ENCODE data around the gene CLSTN2. TPM values are rescaled to one million over a fixed set of nuclear protein-coding genes. Genes with fewer than 3 reads are reported as not detected.

Gene CLSTN2
- total and polyA plus RNA-seq, 2 of the 8 experiments (the other 6 are each of a cell fraction or from before 2014, with no cell fraction given): 0.39 to 0.52 TPM

DNA sequence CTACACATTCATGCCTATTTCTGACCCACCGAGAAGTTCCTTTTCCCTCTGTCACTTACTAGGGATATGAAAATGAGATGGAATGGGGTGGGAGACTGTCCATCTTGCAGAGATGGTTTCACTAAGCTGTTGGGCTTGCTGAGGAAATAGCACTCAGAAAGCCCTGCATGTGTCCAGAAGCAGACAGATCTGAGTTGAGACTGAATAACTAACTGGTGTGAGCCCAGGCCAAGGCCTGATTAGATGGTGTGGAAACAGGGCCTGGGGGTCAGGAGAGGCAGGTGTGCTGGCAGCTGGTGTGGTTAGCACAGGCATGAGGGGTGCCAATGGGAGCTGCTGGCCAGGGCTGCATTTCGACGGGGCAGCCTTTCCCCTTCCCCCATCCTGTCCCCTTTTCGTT, 72.1 kb downstream of the CLSTN2 start (continued):
- TF ChIP-seq, protein P1, sequence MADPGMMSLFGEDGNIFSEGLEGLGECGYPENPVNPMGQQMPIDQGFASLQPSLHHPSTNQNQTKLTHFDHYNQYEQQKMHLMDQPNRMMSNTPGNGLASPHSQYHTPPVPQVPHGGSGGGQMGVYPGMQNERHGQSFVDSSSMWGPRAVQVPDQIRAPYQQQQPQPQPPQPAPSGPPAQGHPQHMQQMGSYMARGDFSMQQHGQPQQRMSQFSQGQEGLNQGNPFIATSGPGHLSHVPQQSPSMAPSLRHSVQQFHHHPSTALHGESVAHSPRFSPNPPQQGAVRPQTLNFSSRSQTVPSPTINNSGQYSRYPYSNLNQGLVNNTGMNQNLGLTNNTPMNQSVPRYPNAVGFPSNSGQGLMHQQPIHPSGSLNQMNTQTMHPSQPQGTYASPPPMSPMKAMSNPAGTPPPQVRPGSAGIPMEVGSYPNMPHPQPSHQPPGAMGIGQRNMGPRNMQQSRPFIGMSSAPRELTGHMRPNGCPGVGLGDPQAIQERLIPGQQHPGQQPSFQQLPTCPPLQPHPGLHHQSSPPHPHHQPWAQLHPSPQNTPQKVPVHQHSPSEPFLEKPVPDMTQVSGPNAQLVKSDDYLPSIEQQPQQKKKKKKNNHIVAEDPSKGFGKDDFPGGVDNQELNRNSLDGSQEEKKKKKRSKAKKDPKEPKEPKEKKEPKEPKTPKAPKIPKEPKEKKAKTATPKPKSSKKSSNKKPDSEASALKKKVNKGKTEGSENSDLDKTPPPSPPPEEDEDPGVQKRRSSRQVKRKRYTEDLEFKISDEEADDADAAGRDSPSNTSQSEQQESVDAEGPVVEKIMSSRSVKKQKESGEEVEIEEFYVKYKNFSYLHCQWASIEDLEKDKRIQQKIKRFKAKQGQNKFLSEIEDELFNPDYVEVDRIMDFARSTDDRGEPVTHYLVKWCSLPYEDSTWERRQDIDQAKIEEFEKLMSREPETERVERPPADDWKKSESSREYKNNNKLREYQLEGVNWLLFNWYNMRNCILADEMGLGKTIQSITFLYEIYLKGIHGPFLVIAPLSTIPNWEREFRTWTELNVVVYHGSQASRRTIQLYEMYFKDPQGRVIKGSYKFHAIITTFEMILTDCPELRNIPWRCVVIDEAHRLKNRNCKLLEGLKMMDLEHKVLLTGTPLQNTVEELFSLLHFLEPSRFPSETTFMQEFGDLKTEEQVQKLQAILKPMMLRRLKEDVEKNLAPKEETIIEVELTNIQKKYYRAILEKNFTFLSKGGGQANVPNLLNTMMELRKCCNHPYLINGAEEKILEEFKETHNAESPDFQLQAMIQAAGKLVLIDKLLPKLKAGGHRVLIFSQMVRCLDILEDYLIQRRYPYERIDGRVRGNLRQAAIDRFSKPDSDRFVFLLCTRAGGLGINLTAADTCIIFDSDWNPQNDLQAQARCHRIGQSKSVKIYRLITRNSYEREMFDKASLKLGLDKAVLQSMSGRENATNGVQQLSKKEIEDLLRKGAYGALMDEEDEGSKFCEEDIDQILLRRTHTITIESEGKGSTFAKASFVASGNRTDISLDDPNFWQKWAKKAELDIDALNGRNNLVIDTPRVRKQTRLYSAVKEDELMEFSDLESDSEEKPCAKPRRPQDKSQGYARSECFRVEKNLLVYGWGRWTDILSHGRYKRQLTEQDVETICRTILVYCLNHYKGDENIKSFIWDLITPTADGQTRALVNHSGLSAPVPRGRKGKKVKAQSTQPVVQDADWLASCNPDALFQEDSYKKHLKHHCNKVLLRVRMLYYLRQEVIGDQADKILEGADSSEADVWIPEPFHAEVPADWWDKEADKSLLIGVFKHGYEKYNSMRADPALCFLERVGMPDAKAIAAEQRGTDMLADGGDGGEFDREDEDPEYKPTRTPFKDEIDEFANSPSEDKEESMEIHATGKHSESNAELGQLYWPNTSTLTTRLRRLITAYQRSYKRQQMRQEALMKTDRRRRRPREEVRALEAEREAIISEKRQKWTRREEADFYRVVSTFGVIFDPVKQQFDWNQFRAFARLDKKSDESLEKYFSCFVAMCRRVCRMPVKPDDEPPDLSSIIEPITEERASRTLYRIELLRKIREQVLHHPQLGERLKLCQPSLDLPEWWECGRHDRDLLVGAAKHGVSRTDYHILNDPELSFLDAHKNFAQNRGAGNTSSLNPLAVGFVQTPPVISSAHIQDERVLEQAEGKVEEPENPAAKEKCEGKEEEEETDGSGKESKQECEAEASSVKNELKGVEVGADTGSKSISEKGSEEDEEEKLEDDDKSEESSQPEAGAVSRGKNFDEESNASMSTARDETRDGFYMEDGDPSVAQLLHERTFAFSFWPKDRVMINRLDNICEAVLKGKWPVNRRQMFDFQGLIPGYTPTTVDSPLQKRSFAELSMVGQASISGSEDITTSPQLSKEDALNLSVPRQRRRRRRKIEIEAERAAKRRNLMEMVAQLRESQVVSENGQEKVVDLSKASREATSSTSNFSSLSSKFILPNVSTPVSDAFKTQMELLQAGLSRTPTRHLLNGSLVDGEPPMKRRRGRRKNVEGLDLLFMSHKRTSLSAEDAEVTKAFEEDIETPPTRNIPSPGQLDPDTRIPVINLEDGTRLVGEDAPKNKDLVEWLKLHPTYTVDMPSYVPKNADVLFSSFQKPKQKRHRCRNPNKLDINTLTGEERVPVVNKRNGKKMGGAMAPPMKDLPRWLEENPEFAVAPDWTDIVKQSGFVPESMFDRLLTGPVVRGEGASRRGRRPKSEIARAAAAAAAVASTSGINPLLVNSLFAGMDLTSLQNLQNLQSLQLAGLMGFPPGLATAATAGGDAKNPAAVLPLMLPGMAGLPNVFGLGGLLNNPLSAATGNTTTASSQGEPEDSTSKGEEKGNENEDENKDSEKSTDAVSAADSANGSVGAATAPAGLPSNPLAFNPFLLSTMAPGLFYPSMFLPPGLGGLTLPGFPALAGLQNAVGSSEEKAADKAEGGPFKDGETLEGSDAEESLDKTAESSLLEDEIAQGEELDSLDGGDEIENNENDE (IDR thresholded peaks at IDR 0.05; ENCODE audit: insufficient replicate concordance, low read length): no peak
- TF ChIP-seq EZH2 (IDR thresholded peaks at IDR 0.05; ENCODE audit: low read depth, low read length, severe bottlenecking) (no peak), SP1 (IDR thresholded peaks at IDR 0.05; ENCODE audit: low read depth, low read length) (no peak), PHF8 (conservative IDR thresholded peaks at IDR 0.05; ENCODE audit: low read depth, low read length) (no peak), RFX5 (IDR thresholded peaks at IDR 0.05; ENCODE audit: borderline replicate concordance, low read depth, low read length) (no peak)
- TF ChIP-seq, protein P2, sequence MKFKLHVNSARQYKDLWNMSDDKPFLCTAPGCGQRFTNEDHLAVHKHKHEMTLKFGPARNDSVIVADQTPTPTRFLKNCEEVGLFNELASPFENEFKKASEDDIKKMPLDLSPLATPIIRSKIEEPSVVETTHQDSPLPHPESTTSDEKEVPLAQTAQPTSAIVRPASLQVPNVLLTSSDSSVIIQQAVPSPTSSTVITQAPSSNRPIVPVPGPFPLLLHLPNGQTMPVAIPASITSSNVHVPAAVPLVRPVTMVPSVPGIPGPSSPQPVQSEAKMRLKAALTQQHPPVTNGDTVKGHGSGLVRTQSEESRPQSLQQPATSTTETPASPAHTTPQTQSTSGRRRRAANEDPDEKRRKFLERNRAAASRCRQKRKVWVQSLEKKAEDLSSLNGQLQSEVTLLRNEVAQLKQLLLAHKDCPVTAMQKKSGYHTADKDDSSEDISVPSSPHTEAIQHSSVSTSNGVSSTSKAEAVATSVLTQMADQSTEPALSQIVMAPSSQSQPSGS (IDR thresholded peaks at IDR 0.05; ENCODE audit: low read length): no peak
- TF ChIP-seq, protein P3, sequence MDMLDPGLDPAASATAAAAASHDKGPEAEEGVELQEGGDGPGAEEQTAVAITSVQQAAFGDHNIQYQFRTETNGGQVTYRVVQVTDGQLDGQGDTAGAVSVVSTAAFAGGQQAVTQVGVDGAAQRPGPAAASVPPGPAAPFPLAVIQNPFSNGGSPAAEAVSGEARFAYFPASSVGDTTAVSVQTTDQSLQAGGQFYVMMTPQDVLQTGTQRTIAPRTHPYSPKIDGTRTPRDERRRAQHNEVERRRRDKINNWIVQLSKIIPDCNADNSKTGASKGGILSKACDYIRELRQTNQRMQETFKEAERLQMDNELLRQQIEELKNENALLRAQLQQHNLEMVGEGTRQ (IDR thresholded peaks at IDR 0.05; ENCODE audit: low read length): no peak

Measured in H1 (cell line).